ENCODE results near the gene USP47.

Gene USP47, protein sequence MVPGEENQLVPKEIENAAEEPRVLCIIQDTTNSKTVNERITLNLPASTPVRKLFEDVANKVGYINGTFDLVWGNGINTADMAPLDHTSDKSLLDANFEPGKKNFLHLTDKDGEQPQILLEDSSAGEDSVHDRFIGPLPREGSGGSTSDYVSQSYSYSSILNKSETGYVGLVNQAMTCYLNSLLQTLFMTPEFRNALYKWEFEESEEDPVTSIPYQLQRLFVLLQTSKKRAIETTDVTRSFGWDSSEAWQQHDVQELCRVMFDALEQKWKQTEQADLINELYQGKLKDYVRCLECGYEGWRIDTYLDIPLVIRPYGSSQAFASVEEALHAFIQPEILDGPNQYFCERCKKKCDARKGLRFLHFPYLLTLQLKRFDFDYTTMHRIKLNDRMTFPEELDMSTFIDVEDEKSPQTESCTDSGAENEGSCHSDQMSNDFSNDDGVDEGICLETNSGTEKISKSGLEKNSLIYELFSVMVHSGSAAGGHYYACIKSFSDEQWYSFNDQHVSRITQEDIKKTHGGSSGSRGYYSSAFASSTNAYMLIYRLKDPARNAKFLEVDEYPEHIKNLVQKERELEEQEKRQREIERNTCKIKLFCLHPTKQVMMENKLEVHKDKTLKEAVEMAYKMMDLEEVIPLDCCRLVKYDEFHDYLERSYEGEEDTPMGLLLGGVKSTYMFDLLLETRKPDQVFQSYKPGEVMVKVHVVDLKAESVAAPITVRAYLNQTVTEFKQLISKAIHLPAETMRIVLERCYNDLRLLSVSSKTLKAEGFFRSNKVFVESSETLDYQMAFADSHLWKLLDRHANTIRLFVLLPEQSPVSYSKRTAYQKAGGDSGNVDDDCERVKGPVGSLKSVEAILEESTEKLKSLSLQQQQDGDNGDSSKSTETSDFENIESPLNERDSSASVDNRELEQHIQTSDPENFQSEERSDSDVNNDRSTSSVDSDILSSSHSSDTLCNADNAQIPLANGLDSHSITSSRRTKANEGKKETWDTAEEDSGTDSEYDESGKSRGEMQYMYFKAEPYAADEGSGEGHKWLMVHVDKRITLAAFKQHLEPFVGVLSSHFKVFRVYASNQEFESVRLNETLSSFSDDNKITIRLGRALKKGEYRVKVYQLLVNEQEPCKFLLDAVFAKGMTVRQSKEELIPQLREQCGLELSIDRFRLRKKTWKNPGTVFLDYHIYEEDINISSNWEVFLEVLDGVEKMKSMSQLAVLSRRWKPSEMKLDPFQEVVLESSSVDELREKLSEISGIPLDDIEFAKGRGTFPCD (N-terminal part only)

GRCh38 chr11:11841723-11842420, at the start of gene USP47:
TSS of gene USP47 (plus strand) at chr11:11841972. CDS start at chr11:11842186, 214 bp downstream.
- in situ Hi-C loops (cut with MboI; ENCODE audit: low sequenced_read_pairs) = no loop called here
- H3K27me3 ChIP-seq (ENCODE audit: low read depth) = no peaks in the 10 kb centered on the region
- H3K36me3 ChIP-seq (replicated peaks) = no peaks in the 10 kb centered on the region
- DNase-seq (ENCODE audit: low spot score in 2 of 2) = peak; percentile 73 to 95
- no peaks in the 10 kb centered on the region for H3K9me3 ChIP-seq
- peaks cover 14% of the 10 kb centered on the region for H3K4me1 ChIP-seq
- H3K4me3 ChIP-seq = peak within 1 kb of the TSS; percentile 86

GRCh38 chr11:11793073-11793472, 48.7 kb upstream of the USP47 start:
- no peak overlapping the region for H3K4me3 ChIP-seq
- no peak for DNase-seq (ENCODE audit: low spot score in 2 of 2)
- in situ Hi-C loops (cut with MboI; ENCODE audit: low sequenced_read_pairs) = loop anchor here (10.0 kb wide), 1 partner anchor 492 kb away; no protein-coding TSS in a partner anchor
- H3K27me3 ChIP-seq (ENCODE audit: low read depth) = peaks cover 37% of the 10 kb centered on the region
- H3K9me3 ChIP-seq = no peaks in the 10 kb centered on the region
- no peaks in the 10 kb centered on the region for H3K4me1 ChIP-seq
- H3K36me3 ChIP-seq (replicated peaks) = no peaks in the 10 kb centered on the region

GRCh38 chr11:11798586-11799438, 43.0 kb upstream of the USP47 start:
- H3K9me3 ChIP-seq = no peaks in the 10 kb centered on the region
- peaks cover 29% of the 10 kb centered on the region for H3K27me3 ChIP-seq (ENCODE audit: low read depth)
- peak; percentile 38 to 87 for DNase-seq (ENCODE audit: low spot score in 2 of 2)
- H3K4me1 ChIP-seq = no peaks in the 10 kb centered on the region
- in situ Hi-C loops (cut with MboI; ENCODE audit: low sequenced_read_pairs) = loop anchor here (10.0 kb wide), 1 partner anchor 486 kb away; no protein-coding TSS in a partner anchor
- no peaks in the 10 kb centered on the region for H3K36me3 ChIP-seq (replicated peaks)
- no peak overlapping the region for H3K4me3 ChIP-seq

DNA sequence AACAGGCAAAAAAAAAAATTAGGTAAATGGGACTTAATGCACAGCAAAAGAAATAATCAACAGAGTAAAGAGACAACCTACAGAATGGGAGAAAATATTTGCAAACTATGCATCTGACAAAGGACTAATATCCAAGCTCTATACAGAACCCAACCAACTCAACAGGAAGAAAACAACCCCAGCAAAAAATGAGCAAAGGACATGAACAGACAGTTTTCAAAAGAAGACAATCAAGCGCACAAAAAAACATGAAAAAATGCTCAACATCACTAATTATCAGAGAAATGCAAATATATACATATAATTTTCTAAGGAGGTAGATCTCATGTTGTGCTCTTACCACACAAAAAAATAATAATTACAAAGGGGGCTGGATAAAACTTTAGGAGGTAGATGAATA, 36.5 kb upstream of the USP47 start:
- in situ Hi-C loops (cut with MboI; ENCODE audit: low sequenced_read_pairs) = no loop called here

DNA sequence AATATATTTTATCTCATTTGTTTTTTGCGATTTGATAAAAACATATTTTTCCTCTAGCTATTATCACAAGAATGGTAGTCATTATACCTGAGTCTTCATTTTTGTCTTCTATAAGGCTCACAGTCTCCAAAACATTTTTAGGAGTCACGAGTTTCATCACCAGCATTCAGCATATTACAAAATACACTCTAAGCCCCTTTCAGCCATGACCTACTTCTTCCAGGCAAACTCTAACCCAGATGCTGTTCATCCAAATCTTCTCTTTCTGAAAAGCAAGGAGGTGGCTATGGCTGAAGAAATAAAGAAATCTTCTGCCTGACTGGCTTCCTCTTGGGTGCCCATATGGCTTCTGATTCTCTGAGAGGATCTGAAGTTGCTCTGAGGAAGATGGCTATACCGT, 35.7 kb upstream of the USP47 start:
- DNase-seq (ENCODE audit: low spot score in 2 of 2) = no peak
- no peaks in the 10 kb centered on the region for H3K36me3 ChIP-seq (replicated peaks)
- peaks cover 6% of the 10 kb centered on the region for H3K27me3 ChIP-seq (ENCODE audit: low read depth)
- no peak overlapping the region for H3K4me3 ChIP-seq
- H3K4me1 ChIP-seq = no peaks in the 10 kb centered on the region
- no peaks in the 10 kb centered on the region for H3K9me3 ChIP-seq
- in situ Hi-C loops (cut with MboI; ENCODE audit: low sequenced_read_pairs) = no loop called here

More for the DNA sequence above, 36.5 kb upstream of the USP47 start:
- no peaks in the 10 kb centered on the region for H3K4me1 ChIP-seq
- no peaks in the 10 kb centered on the region for H3K9me3 ChIP-seq
- H3K4me3 ChIP-seq = no peak overlapping the region
- DNase-seq (ENCODE audit: low spot score in 2 of 2) = no peak
- peaks cover 6% of the 10 kb centered on the region for H3K27me3 ChIP-seq (ENCODE audit: low read depth)
- H3K36me3 ChIP-seq (replicated peaks) = no peaks in the 10 kb centered on the region

- Histone ChIP-seq H3K9me3 (no peaks in the 10 kb centered on the region), H3K4me1 (no peaks in the 10 kb centered on the region), H3K4me3 (no peak overlapping the region), H3K27me3 (ENCODE audit: low read depth) (peaks cover 5% of the 10 kb centered on the region), H3K36me3 (replicated peaks) (no peaks in the 10 kb centered on the region)
- no peak for DNase-seq (ENCODE audit: low spot score in 2 of 2)
- in situ Hi-C loops (cut with MboI; ENCODE audit: low sequenced_read_pairs) = no loop called here
Measured at GRCh38 chr11:11806586-11806985, 35.2 kb upstream of the USP47 start.

DNA sequence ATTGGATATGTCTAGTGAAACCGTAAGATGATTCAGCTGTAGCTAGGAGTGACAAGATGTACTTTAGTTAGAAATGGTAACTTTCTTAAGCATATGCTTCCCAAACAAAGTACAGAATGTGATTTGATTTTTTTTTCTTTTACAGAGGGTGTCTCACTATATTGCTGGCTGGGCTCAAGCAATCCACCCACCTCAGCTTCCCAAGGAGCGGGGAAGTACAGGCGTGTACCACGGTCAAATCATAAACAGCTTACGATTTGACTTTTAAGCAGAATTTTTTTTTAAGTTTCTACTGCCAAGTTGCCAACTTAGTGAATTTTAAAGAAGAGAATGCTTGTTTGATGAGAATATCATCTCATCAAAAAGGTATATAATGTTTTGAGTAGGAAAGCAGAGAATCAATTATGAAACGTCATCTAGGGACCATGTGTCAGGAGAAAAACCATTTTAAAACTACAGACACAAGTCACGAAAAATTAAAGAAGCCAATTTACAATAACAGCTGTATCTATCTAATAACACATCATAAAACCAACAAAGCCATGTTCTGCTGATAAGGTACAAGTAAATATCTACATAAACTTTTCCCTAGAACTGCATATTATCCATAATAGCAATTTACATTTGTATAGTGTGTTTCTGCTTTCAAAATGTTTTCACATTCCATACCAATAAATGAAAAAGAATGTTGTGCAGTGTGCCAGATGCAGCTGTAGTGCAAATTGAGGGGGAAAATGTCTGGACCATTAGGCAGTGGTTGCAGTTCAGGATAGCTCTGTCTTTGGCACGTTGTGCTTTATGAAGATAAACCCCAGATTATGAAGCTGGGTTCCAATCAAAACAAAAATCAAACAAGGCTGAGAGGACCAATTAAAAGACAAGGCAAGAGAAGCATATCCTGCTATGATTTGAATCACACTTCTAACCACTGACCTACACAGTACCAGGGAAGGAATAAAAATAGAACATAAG, 33.7 kb upstream of the USP47 start:
- no peaks in the 10 kb centered on the region for H3K9me3 ChIP-seq
- no peaks in the 10 kb centered on the region; the same call in 1 of the 2 replicates for H3K27me3 ChIP-seq (ENCODE audit: low read depth)
- no peaks in the 10 kb centered on the region for H3K4me1 ChIP-seq
- H3K4me3 ChIP-seq = no peak overlapping the region
- H3K36me3 ChIP-seq (replicated peaks) = no peaks in the 10 kb centered on the region
- in situ Hi-C loops (cut with MboI; ENCODE audit: low sequenced_read_pairs) = no loop called here
- no peak for DNase-seq (ENCODE audit: low spot score in 2 of 2)

- Histone ChIP-seq H3K4me1 (no peaks in the 10 kb centered on the region), H3K4me3 (no peak overlapping the region), H3K9me3 (no peaks in the 10 kb centered on the region), H3K27me3 (ENCODE audit: low read depth) (no peaks in the 10 kb centered on the region; the same call in 1 of the 2 replicates), H3K36me3 (replicated peaks) (no peaks in the 10 kb centered on the region)
- in situ Hi-C loops (cut with MboI; ENCODE audit: low sequenced_read_pairs) = no loop called here
- no peak for DNase-seq (ENCODE audit: low spot score in 2 of 2)
Measured at GRCh38 chr11:11808992-11809615, 32.7 kb upstream of the USP47 start.

DNA sequence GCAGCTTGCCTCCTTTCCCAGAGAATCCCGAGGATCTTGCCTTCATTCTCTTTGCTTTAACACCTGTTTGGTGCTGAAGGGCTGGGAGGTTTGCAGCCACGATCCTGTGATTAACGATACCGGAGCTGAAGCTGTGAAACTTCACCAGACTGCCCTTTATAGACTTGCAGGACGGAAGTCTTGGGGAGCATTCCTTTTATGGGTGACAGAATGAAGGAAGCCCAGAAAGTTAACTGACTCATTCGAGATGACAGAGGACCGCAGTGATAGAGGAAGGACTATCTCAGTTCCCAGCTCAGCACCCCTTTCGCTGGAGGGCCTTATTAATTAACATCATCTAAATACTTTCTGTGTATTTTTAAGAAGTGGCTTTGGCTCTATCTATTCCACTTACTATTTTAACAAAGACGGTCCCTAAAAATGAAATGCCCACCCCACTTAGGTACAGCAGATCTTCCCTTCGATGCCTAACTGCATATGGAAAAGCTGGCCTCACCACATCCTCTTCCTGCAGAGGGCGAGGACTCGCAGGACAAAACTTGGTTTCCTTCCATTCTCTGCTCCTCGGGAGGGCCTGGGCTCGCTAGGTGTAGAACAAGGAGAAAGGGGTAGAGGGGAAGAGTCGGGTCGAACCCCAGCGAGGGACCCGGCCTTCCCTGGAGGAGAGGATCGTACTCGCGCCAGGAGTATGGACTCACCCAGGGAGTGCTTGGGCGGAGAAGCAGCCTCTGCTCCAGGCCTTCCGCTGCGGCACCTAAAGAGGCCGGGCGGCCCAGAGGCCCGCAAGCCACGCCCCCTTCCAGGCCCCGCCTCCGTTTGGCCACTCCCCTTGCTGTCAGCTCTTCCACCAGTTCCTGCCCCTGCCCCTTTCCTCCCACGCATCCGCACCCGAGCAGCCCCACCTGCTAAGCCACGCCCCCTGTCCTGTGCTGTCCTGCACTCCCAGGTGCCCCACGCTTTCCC, 30.7 kb upstream of the USP47 start:
- Histone ChIP-seq H3K4me3 (no peak overlapping the region), H3K36me3 (replicated peaks) (no peaks in the 10 kb centered on the region), H3K4me1 (no peaks in the 10 kb centered on the region), H3K27me3 (ENCODE audit: low read depth) (peaks cover 10% of the 10 kb centered on the region), H3K9me3 (no peaks in the 10 kb centered on the region)
- peak in 1 of 2 experiments; percentile 35 for DNase-seq (ENCODE audit: low spot score in 2 of 2)
- in situ Hi-C loops (cut with MboI; ENCODE audit: low sequenced_read_pairs) = loop anchor here (10.0 kb wide), 1 partner anchor 234 kb away; no protein-coding TSS in a partner anchor

DNA sequence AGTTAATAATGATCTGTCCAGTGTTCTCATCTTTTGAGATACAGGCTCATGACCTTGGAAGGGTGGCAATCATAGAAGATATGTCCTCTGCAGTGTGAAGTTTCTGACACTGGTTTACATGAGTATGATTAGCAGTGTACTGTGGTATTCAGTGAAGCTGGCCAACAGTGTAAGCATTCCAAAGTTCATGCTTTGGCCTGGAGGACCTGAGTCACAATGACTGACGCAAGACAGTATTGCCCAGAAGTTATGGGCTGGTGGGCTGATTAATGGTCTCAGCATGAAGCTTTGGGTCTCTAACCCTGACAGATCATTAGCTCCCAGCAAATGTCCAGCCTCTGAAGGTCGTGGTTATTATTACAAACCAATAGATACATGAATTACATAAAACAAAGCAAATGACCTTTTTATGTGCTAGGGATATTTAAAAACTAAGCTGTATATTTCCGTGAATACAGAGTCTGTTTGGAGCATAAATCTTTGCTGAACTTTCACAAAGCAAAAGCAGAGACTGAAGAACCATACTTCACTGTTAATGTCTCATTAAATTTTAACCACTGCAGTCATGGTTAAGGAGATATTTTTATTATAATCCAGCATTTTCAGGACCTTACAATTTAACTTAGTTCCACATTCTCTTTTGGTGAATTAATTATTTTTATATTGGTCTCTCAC, 28.3 kb upstream of the USP47 start:
- Histone ChIP-seq H3K4me1 (peaks cover 5% of the 10 kb centered on the region; the same call in 1 of the 2 replicates), H3K36me3 (replicated peaks) (no peaks in the 10 kb centered on the region), H3K4me3 (no peak overlapping the region), H3K9me3 (no peaks in the 10 kb centered on the region), H3K27me3 (ENCODE audit: low read depth) (peaks cover 10% of the 10 kb centered on the region)
- DNase-seq (ENCODE audit: low spot score in 2 of 2) = no peak
- in situ Hi-C loops (cut with MboI; ENCODE audit: low sequenced_read_pairs) = loop anchor here (10.0 kb wide), 1 partner anchor 231 kb away; no protein-coding TSS in a partner anchor

Measured in HAP-1 (cell line).